CD4-positive, alpha-beta T cell treated with Interleukin-10 for 1 hour (primary cell): ENCODE results near the gene STPG3.
A peak's percentile ranks its signal among the peaks of the same experiment; 100 is the strongest.

ENCODE experiments used
- DNase-seq: peaks from one replicate; pipeline ENCODE4 v3.0.0-alpha.2; 2020

The STPG3 gene

GRCh38 chr9:137268538-137269201 is 17.6 kb downstream of the STPG3 start:
- no peak for DNase-seq

- no peak for DNase-seq
Observed at GRCh38 chr9:137269231-137269772, 18.2 kb downstream of the STPG3 start.

- DNase-seq, result peak; percentile 30
Observed at GRCh38 chr9:137270929-137271695, 20.0 kb downstream of the STPG3 start.

- no peak for DNase-seq
Observed at GRCh38 chr9:137271696-137272076, 20.6 kb downstream of the STPG3 start.

GRCh38 chr9:137272241-137273094 is 21.4 kb downstream of the STPG3 start:
- DNase-seq, result no peak

- DNase-seq, result no peak
Observed at GRCh38 chr9:137273095-137273490, 22.0 kb downstream of the STPG3 start.

GRCh38 chr9:137273611-137274320 is 22.7 kb downstream of the STPG3 start:
- no peak for DNase-seq

- DNase-seq, result no peak
Observed at GRCh38 chr9:137275203-137275587, 24.1 kb downstream of the STPG3 start.

- no peak for DNase-seq
Observed at GRCh38 chr9:137275588-137276472, 24.7 kb downstream of the STPG3 start.

GRCh38 chr9:137276473-137277328 is 25.6 kb downstream of the STPG3 start:
- DNase-seq, result no peak

- DNase-seq, result peak; percentile 34
Observed at GRCh38 chr9:137277329-137278041, 26.4 kb downstream of the STPG3 start, which contains the start of gene TOR4A. Gene TOR4A (plus strand): TSS chr9:137277726. CDS start chr9:137278690, 964 bp downstream.

- DNase-seq, result no peak
Observed at GRCh38 chr9:137278061-137278701, 27.1 kb downstream of the STPG3 start.

GRCh38 chr9:137278721-137279711 is 27.9 kb downstream of the STPG3 start:
- DNase-seq, result no peak

- no peak for DNase-seq
Observed at GRCh38 chr9:137279741-137280473, 28.8 kb downstream of the STPG3 start.

GRCh38 chr9:137280474-137281344 is 29.6 kb downstream of the STPG3 start:
- peak; percentile 18 for DNase-seq
